HEK293 (cell line): Measurements from ENCODE around the gene TMEM208.
A peak's percentile ranks its signal among the peaks of the same experiment; 100 is the strongest.

Source experiments
- CTCF ChIA-PET: fragments of 350-600 bp; formaldehyde crosslinking; extraction: SDS; loops from one replicate; lab custom pipeline; 2021; ENCODE audit warnings: antibody characterized with exemption; lab: Yijun Ruan, JAX
- POLR2A ChIA-PET: fragments of 300-600 bp; formaldehyde crosslinking; extraction: SDS; loops from one replicate; lab custom pipeline; 2020; ENCODE audit warnings: antibody characterized with exemption, inconsistent platforms; lab: Yijun Ruan, JAX
- H3K27ac ChIP-seq: fragments of 200-500 bp; sonication (Bioruptor generic); 2 replicates; pipeline ENCODE4 v1.5.1; 2014; ENCODE audit warnings: low read depth, low read length, control low read depth, inconsistent platforms; ENCODE audit errors: extremely low read depth
- H3K36me3 ChIP-seq, 2 experiments: fragments of 200-500 bp in 1 of 2; sonication (Bioruptor generic) in 1 of 2; 1 replicate in 1 of 2; 2 replicates in 1 of 2; pipeline ENCODE4 v1.5.1; 2014 to 2017; ENCODE audit warnings: inconsistent platforms in 2 of 2, low read length in 2 of 2; ENCODE audit not compliant: control insufficient read depth in 2 of 2, insufficient read depth in 1 of 2
- H3K4me1 ChIP-seq: fragments of 200-500 bp; sonication (Bioruptor generic); 2 replicates; pipeline ENCODE4 v1.5.1; 2014; ENCODE audit warnings: mild to moderate bottlenecking, low read length, inconsistent platforms; ENCODE audit not compliant: control insufficient read depth, insufficient read depth
- H3K4me3 ChIP-seq: 2 replicates; pipeline ENCODE4 v1.5.1; 2011; ENCODE audit warnings: low read depth, mild to moderate bottlenecking, control low read depth, low read length, moderate library complexity
- H3K9me3 ChIP-seq: fragments of 200-500 bp; sonication (Bioruptor generic); 2 replicates; pipeline ENCODE4 v1.5.1; 2014; ENCODE audit warnings: low read depth, low read length, inconsistent platforms; ENCODE audit not compliant: control insufficient read depth, insufficient read depth
- GLI2 ChIP-seq: fragments of 450-650 bp; formaldehyde crosslinking; IDR thresholded peaks from 2 replicates; pipeline ENCODE4; 2017; ENCODE audit warnings: missing biosample characterization, missing genetic modification characterization, low read depth, borderline replicate concordance
- GLIS2 ChIP-seq: fragments of 450-650 bp; formaldehyde crosslinking; IDR thresholded peaks from 2 replicates; pipeline ENCODE4 v1.5.1; 2016; ENCODE audit warnings: missing biosample characterization, missing genetic modification characterization
- KLF1 ChIP-seq: fragments of 450-650 bp; formaldehyde crosslinking; IDR thresholded peaks from 2 replicates; pipeline ENCODE4 v1.5.1; 2016; ENCODE audit warnings: missing biosample characterization, missing genetic modification characterization
- ZNF23 ChIP-seq: fragments of 450-650 bp; formaldehyde crosslinking; IDR thresholded peaks from 2 replicates; pipeline ENCODE4 v1.5.1; 2016; ENCODE audit warnings: missing biosample characterization, missing genetic modification characterization, borderline replicate concordance
- ZNF549 ChIP-seq: fragments of 450-650 bp; IDR thresholded peaks from 2 replicates; pipeline ENCODE4 v1.5.1; 2018; ENCODE audit warnings: missing biosample characterization, missing genetic modification characterization, mild to moderate bottlenecking, inconsistent platforms, moderate library complexity
- ZNF555 ChIP-seq: fragments of 450-650 bp; formaldehyde crosslinking; conservative IDR thresholded peaks from 2 replicates; pipeline ENCODE4 v1.5.1; 2017; ENCODE audit warnings: missing biosample characterization, mild to moderate bottlenecking, missing genetic modification characterization, inconsistent platforms
- ZNF623 ChIP-seq: fragments of 450-650 bp; formaldehyde crosslinking; IDR thresholded peaks from 2 replicates; pipeline ENCODE4 v1.5.1; 2016; ENCODE audit warnings: missing biosample characterization, missing genetic modification characterization
- ZNF660 ChIP-seq: fragments of 450-650 bp; IDR thresholded peaks from 2 replicates; pipeline ENCODE4 v1.5.1; 2018; ENCODE audit warnings: missing biosample characterization, mild to moderate bottlenecking, missing genetic modification characterization
- ZNF707 ChIP-seq: fragments of 450-650 bp; formaldehyde crosslinking; IDR thresholded peaks from 2 replicates; pipeline ENCODE4 v1.5.1; 2016; ENCODE audit warnings: missing biosample characterization, missing genetic modification characterization
- ZSCAN30 ChIP-seq: fragments of 450-650 bp; IDR thresholded peaks from 2 replicates; pipeline ENCODE4 v1.5.1; 2018; ENCODE audit warnings: missing biosample characterization, mild to moderate bottlenecking, missing genetic modification characterization, moderate library complexity
- TF ChIP-seq, protein P1 (sequence below): fragments of 450-650 bp; formaldehyde crosslinking; IDR thresholded peaks from 2 replicates; pipeline ENCODE4 v1.5.1; 2016; ENCODE audit warnings: missing biosample characterization, missing genetic modification characterization
- TF ChIP-seq, protein P2 (sequence below): sonication (generic); formaldehyde crosslinking; IDR thresholded peaks from 2 replicates; pipeline ENCODE4 v1.8.1; 2022; ENCODE audit warnings: mild to moderate bottlenecking, moderate library complexity, missing genetic modification reagents
- TF ChIP-seq, protein P3 (sequence below): fragments of 450-650 bp; formaldehyde crosslinking; IDR thresholded peaks from 2 replicates; pipeline ENCODE4 v1.5.1; 2017; ENCODE audit warnings: missing biosample characterization, missing genetic modification characterization
- TF ChIP-seq, protein P4 (sequence below): fragments of 450-650 bp; formaldehyde crosslinking; IDR thresholded peaks from 2 replicates; pipeline ENCODE4 v1.5.1; 2016; ENCODE audit warnings: missing biosample characterization, missing genetic modification characterization, low read depth
- TF ChIP-seq, protein P5 (sequence below): fragments of 450-650 bp; formaldehyde crosslinking; IDR thresholded peaks from 2 replicates; pipeline ENCODE4 v1.5.1; 2016; ENCODE audit warnings: missing biosample characterization, missing genetic modification characterization, low read depth
- TF ChIP-seq, protein P6 (sequence below): fragments of 450-650 bp; formaldehyde crosslinking; IDR thresholded peaks from 2 replicates; pipeline ENCODE4 v1.5.1; 2016; ENCODE audit warnings: missing biosample characterization, missing genetic modification characterization, borderline replicate concordance
- TF ChIP-seq, protein P7 (sequence below): fragments of 450-650 bp; formaldehyde crosslinking; IDR thresholded peaks from 2 replicates; pipeline ENCODE4 v1.5.1; 2016; ENCODE audit warnings: missing biosample characterization, missing genetic modification characterization
- TF ChIP-seq, protein P8 (sequence below): IDR thresholded peaks from 2 replicates; pipeline ENCODE4 v1.6.1; 2011; ENCODE audit warnings: mild to moderate bottlenecking, low read depth, low read length, borderline replicate concordance

TMEM208 gene

DNA sequence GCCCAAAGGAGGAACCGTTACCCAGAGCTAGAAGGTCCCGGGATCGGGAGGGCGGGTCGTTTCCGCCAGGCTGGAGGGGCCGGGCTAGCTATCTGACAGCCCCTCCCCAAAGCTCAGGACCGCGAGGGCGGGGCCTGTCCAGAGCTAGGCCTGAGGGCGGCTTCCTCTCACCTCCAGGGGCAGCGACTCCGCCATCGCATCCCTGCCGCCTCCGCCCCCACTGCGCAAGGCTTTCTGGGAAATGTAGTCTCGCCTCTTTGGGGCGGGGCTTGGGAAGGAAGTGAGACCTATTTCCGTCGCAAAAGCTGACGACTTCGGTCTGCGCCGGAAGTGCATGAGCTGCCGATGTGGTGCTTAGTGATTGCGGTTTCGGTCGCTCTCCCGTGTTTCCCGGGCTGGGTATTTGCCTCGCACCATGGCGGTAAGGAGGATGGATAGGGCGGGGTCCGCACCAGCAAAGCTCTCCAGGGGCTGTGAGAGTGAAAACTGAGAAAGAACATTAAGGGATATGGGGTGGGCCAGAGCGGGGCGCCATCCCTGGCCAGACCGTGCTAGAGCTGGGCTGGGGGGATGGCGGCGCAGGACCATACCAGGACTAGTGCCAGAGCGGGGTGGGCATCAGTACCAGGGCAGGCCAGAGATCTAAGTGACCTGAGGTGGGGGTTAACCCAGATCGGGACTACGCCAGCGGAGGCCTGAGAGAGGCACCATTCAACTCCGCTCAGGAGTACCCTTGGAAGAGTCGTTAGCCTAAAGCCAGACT is at the start of gene TMEM208:
TMEM208 (plus strand) TSS at position 327 of the 763 bp plus-strand sequence; CDS start at position 416, 89 bp downstream.
- ChIA-PET CTCF (interaction anchor here (0.7 to 1.1 kb wide), 10 partner anchors 12 to 239 kb away, joined by 3 to 4 read pairs (median 3); partner anchors contain the start of gene ZDHHC1), POLR2A (interaction anchor here (0.5 to 10.0 kb wide), 16 partner anchors 9 to 209 kb away, joined by 3 to 109 read pairs (median 5); partner anchors contain the start of genes FHOD1, KCTD19, LRRC36 and SLC9A5)
- Histone ChIP-seq H3K9me3 (no peaks in the 10 kb centered on the region), H3K4me1 (no peaks in the 10 kb centered on the region), H3K36me3 (peaks cover under 1 to 45% of the 10 kb centered on the region in 2 experiments; a peak in 2 of 3 replicates), H3K4me3 (peak within 1 kb of the TSS; percentile 93), H3K27ac (no peak within 1 kb of the TSS; the same call in 1 of the 2 replicates)
- TF ChIP-seq, protein P1, sequence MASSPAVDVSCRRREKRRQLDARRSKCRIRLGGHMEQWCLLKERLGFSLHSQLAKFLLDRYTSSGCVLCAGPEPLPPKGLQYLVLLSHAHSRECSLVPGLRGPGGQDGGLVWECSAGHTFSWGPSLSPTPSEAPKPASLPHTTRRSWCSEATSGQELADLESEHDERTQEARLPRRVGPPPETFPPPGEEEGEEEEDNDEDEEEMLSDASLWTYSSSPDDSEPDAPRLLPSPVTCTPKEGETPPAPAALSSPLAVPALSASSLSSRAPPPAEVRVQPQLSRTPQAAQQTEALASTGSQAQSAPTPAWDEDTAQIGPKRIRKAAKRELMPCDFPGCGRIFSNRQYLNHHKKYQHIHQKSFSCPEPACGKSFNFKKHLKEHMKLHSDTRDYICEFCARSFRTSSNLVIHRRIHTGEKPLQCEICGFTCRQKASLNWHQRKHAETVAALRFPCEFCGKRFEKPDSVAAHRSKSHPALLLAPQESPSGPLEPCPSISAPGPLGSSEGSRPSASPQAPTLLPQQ (tag by site-specific recombination) = peak; percentile 57
- TF ChIP-seq GLI2 (no peak), ZNF707 (no peak), ZNF555 (tag by site-specific recombination) (no peak), ZNF660 (tag by site-specific recombination) (peak; percentile 54), ZSCAN30 (tag by site-specific recombination) (no peak), ZNF623 (tag by site-specific recombination) (no peak), ZNF23 (tag by site-specific recombination) (no peak), KLF1 (tag by site-specific recombination) (peak; percentile 83), ZNF549 (no peak), GLIS2 (no peak)
- TF ChIP-seq, protein P2, sequence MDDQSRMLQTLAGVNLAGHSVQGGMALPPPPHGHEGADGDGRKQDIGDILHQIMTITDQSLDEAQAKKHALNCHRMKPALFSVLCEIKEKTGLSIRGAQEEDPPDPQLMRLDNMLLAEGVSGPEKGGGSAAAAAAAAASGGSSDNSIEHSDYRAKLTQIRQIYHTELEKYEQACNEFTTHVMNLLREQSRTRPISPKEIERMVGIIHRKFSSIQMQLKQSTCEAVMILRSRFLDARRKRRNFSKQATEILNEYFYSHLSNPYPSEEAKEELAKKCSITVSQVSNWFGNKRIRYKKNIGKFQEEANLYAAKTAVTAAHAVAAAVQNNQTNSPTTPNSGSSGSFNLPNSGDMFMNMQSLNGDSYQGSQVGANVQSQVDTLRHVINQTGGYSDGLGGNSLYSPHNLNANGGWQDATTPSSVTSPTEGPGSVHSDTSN (CRISPR knock-in tag) = peak; percentile 32; the same call in 1 of the 2 replicates
- TF ChIP-seq, protein P3, sequence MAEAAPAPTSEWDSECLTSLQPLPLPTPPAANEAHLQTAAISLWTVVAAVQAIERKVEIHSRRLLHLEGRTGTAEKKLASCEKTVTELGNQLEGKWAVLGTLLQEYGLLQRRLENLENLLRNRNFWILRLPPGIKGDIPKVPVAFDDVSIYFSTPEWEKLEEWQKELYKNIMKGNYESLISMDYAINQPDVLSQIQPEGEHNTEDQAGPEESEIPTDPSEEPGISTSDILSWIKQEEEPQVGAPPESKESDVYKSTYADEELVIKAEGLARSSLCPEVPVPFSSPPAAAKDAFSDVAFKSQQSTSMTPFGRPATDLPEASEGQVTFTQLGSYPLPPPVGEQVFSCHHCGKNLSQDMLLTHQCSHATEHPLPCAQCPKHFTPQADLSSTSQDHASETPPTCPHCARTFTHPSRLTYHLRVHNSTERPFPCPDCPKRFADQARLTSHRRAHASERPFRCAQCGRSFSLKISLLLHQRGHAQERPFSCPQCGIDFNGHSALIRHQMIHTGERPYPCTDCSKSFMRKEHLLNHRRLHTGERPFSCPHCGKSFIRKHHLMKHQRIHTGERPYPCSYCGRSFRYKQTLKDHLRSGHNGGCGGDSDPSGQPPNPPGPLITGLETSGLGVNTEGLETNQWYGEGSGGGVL = no peak
- TF ChIP-seq, protein P4, sequence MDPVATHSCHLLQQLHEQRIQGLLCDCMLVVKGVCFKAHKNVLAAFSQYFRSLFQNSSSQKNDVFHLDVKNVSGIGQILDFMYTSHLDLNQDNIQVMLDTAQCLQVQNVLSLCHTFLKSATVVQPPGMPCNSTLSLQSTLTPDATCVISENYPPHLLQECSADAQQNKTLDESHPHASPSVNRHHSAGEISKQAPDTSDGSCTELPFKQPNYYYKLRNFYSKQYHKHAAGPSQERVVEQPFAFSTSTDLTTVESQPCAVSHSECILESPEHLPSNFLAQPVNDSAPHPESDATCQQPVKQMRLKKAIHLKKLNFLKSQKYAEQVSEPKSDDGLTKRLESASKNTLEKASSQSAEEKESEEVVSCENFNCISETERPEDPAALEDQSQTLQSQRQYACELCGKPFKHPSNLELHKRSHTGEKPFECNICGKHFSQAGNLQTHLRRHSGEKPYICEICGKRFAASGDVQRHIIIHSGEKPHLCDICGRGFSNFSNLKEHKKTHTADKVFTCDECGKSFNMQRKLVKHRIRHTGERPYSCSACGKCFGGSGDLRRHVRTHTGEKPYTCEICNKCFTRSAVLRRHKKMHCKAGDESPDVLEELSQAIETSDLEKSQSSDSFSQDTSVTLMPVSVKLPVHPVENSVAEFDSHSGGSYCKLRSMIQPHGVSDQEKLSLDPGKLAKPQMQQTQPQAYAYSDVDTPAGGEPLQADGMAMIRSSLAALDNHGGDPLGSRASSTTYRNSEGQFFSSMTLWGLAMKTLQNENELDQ (tag by site-specific recombination) = no peak
- TF ChIP-seq, protein P5, sequence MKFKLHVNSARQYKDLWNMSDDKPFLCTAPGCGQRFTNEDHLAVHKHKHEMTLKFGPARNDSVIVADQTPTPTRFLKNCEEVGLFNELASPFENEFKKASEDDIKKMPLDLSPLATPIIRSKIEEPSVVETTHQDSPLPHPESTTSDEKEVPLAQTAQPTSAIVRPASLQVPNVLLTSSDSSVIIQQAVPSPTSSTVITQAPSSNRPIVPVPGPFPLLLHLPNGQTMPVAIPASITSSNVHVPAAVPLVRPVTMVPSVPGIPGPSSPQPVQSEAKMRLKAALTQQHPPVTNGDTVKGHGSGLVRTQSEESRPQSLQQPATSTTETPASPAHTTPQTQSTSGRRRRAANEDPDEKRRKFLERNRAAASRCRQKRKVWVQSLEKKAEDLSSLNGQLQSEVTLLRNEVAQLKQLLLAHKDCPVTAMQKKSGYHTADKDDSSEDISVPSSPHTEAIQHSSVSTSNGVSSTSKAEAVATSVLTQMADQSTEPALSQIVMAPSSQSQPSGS (tag by site-specific recombination) = no peak
- TF ChIP-seq, protein P6, sequence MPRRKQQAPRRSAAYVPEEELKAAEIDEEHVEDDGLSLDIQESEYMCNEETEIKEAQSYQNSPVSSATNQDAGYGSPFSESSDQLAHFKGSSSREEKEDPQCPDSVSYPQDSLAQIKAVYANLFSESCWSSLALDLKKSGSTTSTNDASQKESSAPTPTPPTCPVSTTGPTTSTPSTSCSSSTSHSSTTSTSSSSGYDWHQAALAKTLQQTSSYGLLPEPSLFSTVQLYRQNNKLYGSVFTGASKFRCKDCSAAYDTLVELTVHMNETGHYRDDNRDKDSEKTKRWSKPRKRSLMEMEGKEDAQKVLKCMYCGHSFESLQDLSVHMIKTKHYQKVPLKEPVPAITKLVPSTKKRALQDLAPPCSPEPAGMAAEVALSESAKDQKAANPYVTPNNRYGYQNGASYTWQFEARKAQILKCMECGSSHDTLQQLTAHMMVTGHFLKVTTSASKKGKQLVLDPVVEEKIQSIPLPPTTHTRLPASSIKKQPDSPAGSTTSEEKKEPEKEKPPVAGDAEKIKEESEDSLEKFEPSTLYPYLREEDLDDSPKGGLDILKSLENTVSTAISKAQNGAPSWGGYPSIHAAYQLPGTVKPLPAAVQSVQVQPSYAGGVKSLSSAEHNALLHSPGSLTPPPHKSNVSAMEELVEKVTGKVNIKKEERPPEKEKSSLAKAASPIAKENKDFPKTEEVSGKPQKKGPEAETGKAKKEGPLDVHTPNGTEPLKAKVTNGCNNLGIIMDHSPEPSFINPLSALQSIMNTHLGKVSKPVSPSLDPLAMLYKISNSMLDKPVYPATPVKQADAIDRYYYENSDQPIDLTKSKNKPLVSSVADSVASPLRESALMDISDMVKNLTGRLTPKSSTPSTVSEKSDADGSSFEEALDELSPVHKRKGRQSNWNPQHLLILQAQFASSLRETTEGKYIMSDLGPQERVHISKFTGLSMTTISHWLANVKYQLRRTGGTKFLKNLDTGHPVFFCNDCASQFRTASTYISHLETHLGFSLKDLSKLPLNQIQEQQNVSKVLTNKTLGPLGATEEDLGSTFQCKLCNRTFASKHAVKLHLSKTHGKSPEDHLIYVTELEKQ (tag by site-specific recombination) = no peak
- TF ChIP-seq, protein P7, sequence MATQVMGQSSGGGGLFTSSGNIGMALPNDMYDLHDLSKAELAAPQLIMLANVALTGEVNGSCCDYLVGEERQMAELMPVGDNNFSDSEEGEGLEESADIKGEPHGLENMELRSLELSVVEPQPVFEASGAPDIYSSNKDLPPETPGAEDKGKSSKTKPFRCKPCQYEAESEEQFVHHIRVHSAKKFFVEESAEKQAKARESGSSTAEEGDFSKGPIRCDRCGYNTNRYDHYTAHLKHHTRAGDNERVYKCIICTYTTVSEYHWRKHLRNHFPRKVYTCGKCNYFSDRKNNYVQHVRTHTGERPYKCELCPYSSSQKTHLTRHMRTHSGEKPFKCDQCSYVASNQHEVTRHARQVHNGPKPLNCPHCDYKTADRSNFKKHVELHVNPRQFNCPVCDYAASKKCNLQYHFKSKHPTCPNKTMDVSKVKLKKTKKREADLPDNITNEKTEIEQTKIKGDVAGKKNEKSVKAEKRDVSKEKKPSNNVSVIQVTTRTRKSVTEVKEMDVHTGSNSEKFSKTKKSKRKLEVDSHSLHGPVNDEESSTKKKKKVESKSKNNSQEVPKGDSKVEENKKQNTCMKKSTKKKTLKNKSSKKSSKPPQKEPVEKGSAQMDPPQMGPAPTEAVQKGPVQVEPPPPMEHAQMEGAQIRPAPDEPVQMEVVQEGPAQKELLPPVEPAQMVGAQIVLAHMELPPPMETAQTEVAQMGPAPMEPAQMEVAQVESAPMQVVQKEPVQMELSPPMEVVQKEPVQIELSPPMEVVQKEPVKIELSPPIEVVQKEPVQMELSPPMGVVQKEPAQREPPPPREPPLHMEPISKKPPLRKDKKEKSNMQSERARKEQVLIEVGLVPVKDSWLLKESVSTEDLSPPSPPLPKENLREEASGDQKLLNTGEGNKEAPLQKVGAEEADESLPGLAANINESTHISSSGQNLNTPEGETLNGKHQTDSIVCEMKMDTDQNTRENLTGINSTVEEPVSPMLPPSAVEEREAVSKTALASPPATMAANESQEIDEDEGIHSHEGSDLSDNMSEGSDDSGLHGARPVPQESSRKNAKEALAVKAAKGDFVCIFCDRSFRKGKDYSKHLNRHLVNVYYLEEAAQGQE (tag by site-specific recombination) = no peak
- TF ChIP-seq, protein P8, sequence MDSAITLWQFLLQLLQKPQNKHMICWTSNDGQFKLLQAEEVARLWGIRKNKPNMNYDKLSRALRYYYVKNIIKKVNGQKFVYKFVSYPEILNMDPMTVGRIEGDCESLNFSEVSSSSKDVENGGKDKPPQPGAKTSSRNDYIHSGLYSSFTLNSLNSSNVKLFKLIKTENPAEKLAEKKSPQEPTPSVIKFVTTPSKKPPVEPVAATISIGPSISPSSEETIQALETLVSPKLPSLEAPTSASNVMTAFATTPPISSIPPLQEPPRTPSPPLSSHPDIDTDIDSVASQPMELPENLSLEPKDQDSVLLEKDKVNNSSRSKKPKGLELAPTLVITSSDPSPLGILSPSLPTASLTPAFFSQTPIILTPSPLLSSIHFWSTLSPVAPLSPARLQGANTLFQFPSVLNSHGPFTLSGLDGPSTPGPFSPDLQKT = no peak; the same call in 1 of the 2 replicates
